ENCODE measurements around the gene BTBD19.

The BTBD19 gene

DNA sequence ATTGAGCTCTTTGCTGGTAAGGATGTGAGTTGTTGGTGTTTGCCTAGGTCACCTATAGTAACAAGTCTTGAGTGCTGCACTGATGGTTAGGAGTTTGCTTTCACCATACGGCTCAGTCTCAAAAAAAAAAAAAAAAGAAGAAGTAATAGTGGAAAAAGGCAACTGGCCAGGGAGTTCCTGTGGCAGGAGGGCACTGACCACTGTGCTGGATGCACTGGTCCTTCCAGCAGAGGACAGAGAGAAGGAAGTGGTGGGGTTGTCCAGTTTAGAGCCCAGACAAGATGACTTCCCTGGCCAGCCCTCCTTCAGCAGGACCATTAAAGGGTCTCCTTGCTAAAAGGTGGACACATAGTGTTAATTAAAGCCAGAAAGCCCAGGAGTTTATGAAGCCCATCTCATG is 46.6 kb downstream of the BTBD19 start:
- no peaks in the 10 kb centered on the region for H3K27me3 ChIP-seq (ENCODE audit: insufficient read depth, poor library complexity, severe bottlenecking)
- no peak overlapping the region for H3K4me3 ChIP-seq (ENCODE audit: severe bottlenecking)
- TF ChIP-seq, protein P1, sequence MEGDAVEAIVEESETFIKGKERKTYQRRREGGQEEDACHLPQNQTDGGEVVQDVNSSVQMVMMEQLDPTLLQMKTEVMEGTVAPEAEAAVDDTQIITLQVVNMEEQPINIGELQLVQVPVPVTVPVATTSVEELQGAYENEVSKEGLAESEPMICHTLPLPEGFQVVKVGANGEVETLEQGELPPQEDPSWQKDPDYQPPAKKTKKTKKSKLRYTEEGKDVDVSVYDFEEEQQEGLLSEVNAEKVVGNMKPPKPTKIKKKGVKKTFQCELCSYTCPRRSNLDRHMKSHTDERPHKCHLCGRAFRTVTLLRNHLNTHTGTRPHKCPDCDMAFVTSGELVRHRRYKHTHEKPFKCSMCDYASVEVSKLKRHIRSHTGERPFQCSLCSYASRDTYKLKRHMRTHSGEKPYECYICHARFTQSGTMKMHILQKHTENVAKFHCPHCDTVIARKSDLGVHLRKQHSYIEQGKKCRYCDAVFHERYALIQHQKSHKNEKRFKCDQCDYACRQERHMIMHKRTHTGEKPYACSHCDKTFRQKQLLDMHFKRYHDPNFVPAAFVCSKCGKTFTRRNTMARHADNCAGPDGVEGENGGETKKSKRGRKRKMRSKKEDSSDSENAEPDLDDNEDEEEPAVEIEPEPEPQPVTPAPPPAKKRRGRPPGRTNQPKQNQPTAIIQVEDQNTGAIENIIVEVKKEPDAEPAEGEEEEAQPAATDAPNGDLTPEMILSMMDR (IDR thresholded peaks at IDR 0.05; ENCODE audit: poor library complexity, severe bottlenecking): no peak
- no peaks in the 10 kb centered on the region for H3K9me3 ChIP-seq (ENCODE audit: severe bottlenecking)
- no peak for ATAC-seq (ENCODE audit: low read depth)
- DNase-seq (ENCODE audit: low spot score): no peak
- no peak overlapping the region for H3K27ac ChIP-seq (ENCODE audit: poor library complexity, severe bottlenecking)
- H3K4me1 ChIP-seq (ENCODE audit: insufficient read depth, poor library complexity, severe bottlenecking): no peaks in the 10 kb centered on the region
- peaks cover 3% of the 10 kb centered on the region; the same call in 1 of the 2 replicates for H3K36me3 ChIP-seq (ENCODE audit: low read depth)

DNA sequence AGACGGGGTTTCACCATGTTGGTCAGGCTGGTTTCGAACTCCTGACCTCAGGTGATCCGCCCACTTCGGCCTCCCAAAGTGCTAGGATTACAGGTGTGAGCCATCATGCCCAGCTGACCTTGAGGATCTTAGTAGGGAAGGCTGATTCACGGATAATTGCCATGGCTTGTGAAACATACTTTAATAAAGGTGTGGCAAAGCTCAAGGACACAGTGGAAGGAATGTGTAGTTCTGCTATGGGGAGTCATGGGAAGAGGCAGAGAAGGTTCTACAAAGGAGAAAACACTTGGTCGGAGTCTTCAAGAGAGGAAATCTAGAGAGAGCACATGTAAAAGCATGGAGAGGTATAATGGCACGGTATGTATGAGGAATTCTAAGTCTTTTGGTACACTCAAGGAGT is 47.4 kb downstream of the BTBD19 start:
- Histone ChIP-seq H3K4me1 (ENCODE audit: insufficient read depth, poor library complexity, severe bottlenecking) (no peaks in the 10 kb centered on the region), H3K27ac (ENCODE audit: poor library complexity, severe bottlenecking) (no peak overlapping the region), H3K4me3 (ENCODE audit: severe bottlenecking) (no peak overlapping the region), H3K9me3 (ENCODE audit: severe bottlenecking) (no peaks in the 10 kb centered on the region), H3K27me3 (ENCODE audit: insufficient read depth, poor library complexity, severe bottlenecking) (no peaks in the 10 kb centered on the region), H3K36me3 (ENCODE audit: low read depth) (peaks cover 3% of the 10 kb centered on the region; the same call in 1 of the 2 replicates)
- peak; percentile 52; the same call in 1 of the 3 replicates for ATAC-seq (ENCODE audit: low read depth)
- no peak for DNase-seq (ENCODE audit: low spot score)
- TF ChIP-seq, protein P1 (IDR thresholded peaks at IDR 0.05; ENCODE audit: poor library complexity, severe bottlenecking): no peak

DNA sequence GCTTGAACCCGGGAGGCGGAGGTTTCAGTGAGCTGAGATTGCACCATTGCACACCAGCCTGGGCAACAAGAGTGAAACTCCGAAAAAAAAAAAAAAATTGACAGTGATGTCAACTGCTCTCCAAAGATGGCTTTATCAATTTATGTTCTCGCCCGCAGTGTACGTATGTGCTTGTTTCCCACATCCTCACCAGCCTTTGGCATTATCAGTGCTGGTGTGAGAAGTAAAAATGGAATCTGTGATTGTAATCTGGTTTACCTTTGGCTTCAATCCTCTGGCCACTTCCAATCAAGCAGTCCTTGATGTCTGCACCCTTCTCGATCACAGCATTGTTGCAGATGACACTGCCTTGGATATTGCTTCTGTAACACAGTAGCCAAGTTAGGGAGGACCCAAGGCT is 49.1 kb downstream of the BTBD19 start:
- ATAC-seq (ENCODE audit: low read depth): no peak
- TF ChIP-seq, protein P1 (IDR thresholded peaks at IDR 0.05; ENCODE audit: poor library complexity, severe bottlenecking): no peak
- H3K4me1 ChIP-seq (ENCODE audit: insufficient read depth, poor library complexity, severe bottlenecking): no peaks in the 10 kb centered on the region
- no peak for DNase-seq (ENCODE audit: low spot score)
- H3K4me3 ChIP-seq (ENCODE audit: severe bottlenecking): no peak overlapping the region
- H3K27ac ChIP-seq (ENCODE audit: poor library complexity, severe bottlenecking): no peak overlapping the region
- H3K36me3 ChIP-seq (ENCODE audit: low read depth): peaks cover 3% of the 10 kb centered on the region; the same call in 1 of the 2 replicates
- no peaks in the 10 kb centered on the region for H3K27me3 ChIP-seq (ENCODE audit: insufficient read depth, poor library complexity, severe bottlenecking)
- no peaks in the 10 kb centered on the region for H3K9me3 ChIP-seq (ENCODE audit: severe bottlenecking)

DNA sequence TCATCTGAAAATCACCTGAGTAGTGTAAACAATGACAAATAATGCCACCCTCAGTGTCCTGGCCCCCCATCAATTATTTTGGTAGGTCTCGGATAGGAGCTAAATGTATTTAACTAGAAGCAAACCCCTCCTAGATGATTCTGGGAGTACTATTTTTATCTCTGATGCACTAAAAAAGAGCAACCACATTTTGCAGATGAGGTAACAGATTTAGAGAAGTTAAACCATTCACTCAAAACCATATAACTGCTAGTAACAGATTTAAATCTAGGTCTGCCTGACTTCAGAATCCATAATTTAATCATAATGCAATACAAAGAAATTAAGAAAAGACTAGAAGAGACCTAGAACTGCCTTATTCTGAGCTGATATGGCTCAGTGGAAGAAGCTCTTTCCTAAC is 52.0 kb downstream of the BTBD19 start:
- no peak overlapping the region for H3K27ac ChIP-seq (ENCODE audit: poor library complexity, severe bottlenecking)
- no peaks in the 10 kb centered on the region for H3K27me3 ChIP-seq (ENCODE audit: insufficient read depth, poor library complexity, severe bottlenecking)
- ATAC-seq (ENCODE audit: low read depth) (no peak), DNase-seq (ENCODE audit: low spot score) (no peak)
- H3K4me3 ChIP-seq (ENCODE audit: severe bottlenecking): no peak overlapping the region
- H3K9me3 ChIP-seq (ENCODE audit: severe bottlenecking): no peaks in the 10 kb centered on the region
- TF ChIP-seq, protein P1 (IDR thresholded peaks at IDR 0.05; ENCODE audit: poor library complexity, severe bottlenecking): no peak
- no peaks in the 10 kb centered on the region for H3K4me1 ChIP-seq (ENCODE audit: insufficient read depth, poor library complexity, severe bottlenecking)
- peaks cover 3% of the 10 kb centered on the region; the same call in 1 of the 2 replicates for H3K36me3 ChIP-seq (ENCODE audit: low read depth)

DNA sequence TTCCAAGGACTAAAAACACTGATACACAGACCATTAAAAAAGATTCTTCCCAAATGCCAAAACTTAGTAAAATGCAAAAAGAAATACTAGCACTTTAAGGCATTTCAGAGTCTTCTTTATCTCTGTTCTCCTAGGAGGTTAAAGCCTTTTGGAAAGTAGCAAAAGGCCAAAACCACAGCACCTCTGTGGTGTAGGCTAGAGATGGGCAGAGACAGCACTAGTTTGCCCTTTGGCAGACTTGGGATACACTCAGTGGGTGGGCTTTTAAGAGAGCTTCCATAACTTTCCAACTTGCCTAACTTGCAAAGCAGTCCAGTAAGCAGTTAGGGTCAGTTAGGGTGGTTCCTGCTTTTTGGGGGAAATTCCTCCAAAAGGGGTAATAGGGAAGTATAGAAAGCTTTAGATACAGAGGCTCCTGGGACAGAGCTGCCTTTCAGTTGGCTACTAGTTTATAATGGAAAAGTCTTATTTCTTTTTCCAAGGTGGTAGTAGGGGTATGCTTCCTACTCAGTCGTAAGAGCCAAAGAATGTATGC is 52.6 kb downstream of the BTBD19 start:
- Histone ChIP-seq H3K4me1 (ENCODE audit: insufficient read depth, poor library complexity, severe bottlenecking) (no peaks in the 10 kb centered on the region), H3K27ac (ENCODE audit: poor library complexity, severe bottlenecking) (no peak overlapping the region), H3K27me3 (ENCODE audit: insufficient read depth, poor library complexity, severe bottlenecking) (no peaks in the 10 kb centered on the region), H3K9me3 (ENCODE audit: severe bottlenecking) (no peaks in the 10 kb centered on the region), H3K4me3 (ENCODE audit: severe bottlenecking) (no peak overlapping the region), H3K36me3 (ENCODE audit: low read depth) (peaks cover 3% of the 10 kb centered on the region; the same call in 1 of the 2 replicates)
- TF ChIP-seq, protein P1 (IDR thresholded peaks at IDR 0.05; ENCODE audit: poor library complexity, severe bottlenecking): no peak
- ATAC-seq (ENCODE audit: low read depth): no peak
- no peak for DNase-seq (ENCODE audit: low spot score)

Data from RWPE2 (cell line).